OCI-M2 (cell line): ENCODE data around the gene GULP1.

Experiments
- DNase-seq: peaks from one replicate; lab custom pipeline; 2025; ENCODE audit not compliant: unreplicated experiment; lab: John Stamatoyannopoulos, UW

The GULP1 gene

GRCh38 chr2:188365058-188365641 lies 73.5 kb downstream of the GULP1 start:
- DNase-seq: no peak

GRCh38 chr2:188367164-188367563 lies 75.5 kb downstream of the GULP1 start:
- no peak for DNase-seq

GRCh38 chr2:188369365-188369764 lies 77.7 kb downstream of the GULP1 start:
- no peak for DNase-seq

GRCh38 chr2:188378371-188378950 lies 86.8 kb downstream of the GULP1 start:
- DNase-seq: no peak

- DNase-seq: no peak
Measured at GRCh38 chr2:188379748-188380147, 88.1 kb downstream of the GULP1 start.

- no peak for DNase-seq
Measured at GRCh38 chr2:188380280-188380679, 88.6 kb downstream of the GULP1 start.

GRCh38 chr2:188381614-188382013 lies 89.9 kb downstream of the GULP1 start:
- DNase-seq: no peak

GRCh38 chr2:188382107-188382506 lies 90.4 kb downstream of the GULP1 start:
- DNase-seq: no peak

GRCh38 chr2:188383158-188383557 lies 91.5 kb downstream of the GULP1 start:
- no peak for DNase-seq

- no peak for DNase-seq
Measured at GRCh38 chr2:188385857-188386256, 94.2 kb downstream of the GULP1 start.

- DNase-seq: no peak
Measured at GRCh38 chr2:188388831-188389230, 97.2 kb downstream of the GULP1 start.

GRCh38 chr2:188391354-188391753 lies 99.7 kb downstream of the GULP1 start:
- no peak for DNase-seq

- no peak for DNase-seq
Measured at GRCh38 chr2:188394931-188395472, 103.3 kb downstream of the GULP1 start.

- DNase-seq: no peak
Measured at GRCh38 chr2:188395903-188396689, 104.4 kb downstream of the GULP1 start.

GRCh38 chr2:188399159-188399558 lies 107.5 kb downstream of the GULP1 start:
- no peak for DNase-seq

- no peak for DNase-seq
Measured at GRCh38 chr2:188403676-188404075, 112.0 kb downstream of the GULP1 start.

- no peak for DNase-seq
Measured at GRCh38 chr2:188404341-188405004, 112.8 kb downstream of the GULP1 start.

GRCh38 chr2:188406414-188406813 lies 114.7 kb downstream of the GULP1 start:
- no peak for DNase-seq

GRCh38 chr2:188410504-188411235 lies 119.0 kb downstream of the GULP1 start:
- no peak for DNase-seq

- DNase-seq: no peak
Measured at GRCh38 chr2:188412190-188412589, 120.5 kb downstream of the GULP1 start.

GRCh38 chr2:188414411-188414810 lies 122.7 kb downstream of the GULP1 start:
- DNase-seq: no peak
